HG02610 (cell line): ENCODE measurements around the gene UCK1.
"Not testable (repeated sequence)": the region's sequence is repeated elsewhere in the genome, so short reads cannot be mapped to it uniquely, and the experiment has no call there.

ENCODE experiments used
- ATAC-seq: cut with Tn5 transposase; IDR thresholded peaks from one replicate; pipeline ENCODE4 v1.9.1; 2021; ENCODE audit warnings: mild to moderate bottlenecking, moderate library complexity; ENCODE audit not compliant: unreplicated experiment

UCK1 gene

GRCh38 chr9:131523451-131524435, 7.3 kb downstream of the UCK1 start:
- no peak for ATAC-seq

GRCh38 chr9:131523086-131523388, 8.0 kb downstream of the UCK1 start:
- ATAC-seq: no peak

- no peak for ATAC-seq
Measured at GRCh38 chr9:131522257-131523085, 8.6 kb downstream of the UCK1 start.

- ATAC-seq: no peak
Measured at GRCh38 chr9:131521822-131522221, 9.2 kb downstream of the UCK1 start.

- ATAC-seq: no peak
Measured at GRCh38 chr9:131521203-131521602, 9.9 kb downstream of the UCK1 start.

DNA sequence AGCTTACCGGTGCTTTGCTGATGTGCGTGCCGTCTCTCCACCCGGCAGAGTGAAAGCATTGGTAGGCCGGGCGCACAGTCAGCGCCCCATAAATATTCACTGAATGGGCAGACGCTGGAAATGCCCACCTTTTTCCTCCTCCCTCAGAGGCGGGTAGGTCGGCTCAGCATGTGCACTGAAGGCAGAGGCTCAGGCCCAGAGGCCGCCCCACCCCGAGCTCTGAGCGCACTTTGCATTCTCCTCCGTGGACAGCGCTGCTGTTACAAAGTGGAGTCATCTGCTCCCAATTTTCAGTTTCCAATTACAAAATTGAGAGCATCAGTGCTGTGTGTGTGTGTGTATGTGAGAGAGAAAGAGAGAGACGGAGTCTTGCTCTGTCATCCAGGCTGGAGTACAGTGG, 10.6 kb downstream of the UCK1 start:
- ATAC-seq: no peak

- no peak for ATAC-seq
Measured at GRCh38 chr9:131518553-131518952, 12.5 kb downstream of the UCK1 start.

DNA sequence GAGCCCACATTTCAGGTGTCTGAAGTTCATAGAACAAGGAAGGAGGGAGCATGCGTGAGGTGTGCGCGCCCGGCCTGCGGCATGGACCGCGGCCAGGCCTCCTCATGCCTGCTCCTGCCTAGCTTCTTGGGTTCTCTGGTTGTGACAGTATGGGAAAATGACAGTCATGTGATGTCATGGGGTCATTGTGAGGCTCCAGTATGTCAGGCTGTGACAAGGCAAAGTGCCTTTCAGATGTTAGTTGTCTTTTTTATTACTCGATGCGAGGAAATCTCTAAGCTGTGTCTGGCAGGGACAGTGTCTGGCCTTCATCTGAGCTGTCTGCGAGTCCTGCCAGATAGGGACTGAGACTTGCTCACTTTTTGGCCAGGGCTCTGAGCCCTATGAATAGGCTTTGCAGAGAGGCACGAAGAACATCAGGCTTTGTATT, 13.3 kb downstream of the UCK1 start:
- no peak for ATAC-seq

DNA sequence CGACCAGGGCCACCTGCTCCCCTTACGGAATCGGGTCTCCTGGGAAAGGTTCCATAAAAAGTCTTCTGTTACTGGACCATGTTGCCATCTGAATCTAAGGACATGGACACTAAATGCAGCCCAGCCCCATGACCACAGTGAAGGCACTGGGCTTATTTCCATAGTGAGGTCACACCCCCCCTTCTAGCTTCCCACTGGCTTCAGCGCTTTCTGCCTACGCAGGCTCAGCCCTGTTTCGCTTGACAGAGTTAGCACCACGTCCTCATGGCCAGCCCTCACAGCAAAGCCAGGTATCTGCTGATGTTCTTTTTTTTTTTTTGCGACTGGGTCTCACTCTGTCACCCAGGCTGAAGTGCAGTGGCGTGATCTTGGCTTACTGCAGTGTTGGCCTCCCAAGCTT, 14.1 kb downstream of the UCK1 start:
- ATAC-seq: no peak

- ATAC-seq: no peak
Measured at GRCh38 chr9:131516100-131516499, 15.0 kb downstream of the UCK1 start.

DNA sequence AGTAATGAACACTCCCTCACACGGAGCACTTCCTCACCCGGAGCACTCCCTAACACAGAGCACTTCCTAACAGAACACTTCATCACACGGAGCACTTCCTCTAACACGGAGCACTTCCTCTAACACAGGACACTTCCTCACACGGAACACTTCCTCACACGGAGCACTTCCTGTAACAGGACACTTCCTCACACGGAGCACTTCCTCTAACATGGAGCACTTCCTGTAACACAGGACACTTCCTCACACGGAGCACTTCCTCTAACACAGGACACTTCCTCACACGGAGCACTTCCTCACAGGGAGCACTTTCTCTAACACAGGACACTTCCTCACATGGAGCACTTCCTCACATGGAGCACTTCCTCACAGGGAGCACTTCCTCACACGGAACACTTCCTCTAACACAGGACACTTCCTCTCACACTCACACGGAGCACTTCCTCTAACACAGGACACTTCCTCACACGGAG, 15.5 kb downstream of the UCK1 start:
- ATAC-seq: not testable (repeated sequence)

- ATAC-seq: no peak
Measured at GRCh38 chr9:131513177-131513576, 17.9 kb downstream of the UCK1 start.

- ATAC-seq: no peak
Measured at GRCh38 chr9:131511880-131512279, 19.2 kb downstream of the UCK1 start.

DNA sequence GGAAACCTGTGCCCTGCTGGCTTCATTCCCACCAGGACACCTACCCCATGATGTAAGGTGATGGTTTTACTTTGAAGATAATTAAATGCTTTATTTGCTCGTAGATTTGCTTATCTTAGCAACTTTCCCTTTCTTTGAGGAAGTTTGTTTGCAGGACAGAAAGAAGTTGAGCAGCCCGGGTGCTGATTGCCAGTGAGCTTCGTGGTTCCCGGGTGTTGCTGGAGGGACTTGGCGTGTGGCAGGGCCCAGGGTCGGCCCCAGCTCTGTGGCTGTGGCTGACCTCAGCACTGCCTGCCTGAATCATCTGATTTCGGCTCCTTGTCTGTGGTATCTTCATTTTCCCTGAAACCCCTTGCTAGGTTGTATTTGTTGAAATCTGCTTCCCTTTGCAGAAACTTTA, 19.6 kb downstream of the UCK1 start:
- no peak for ATAC-seq

DNA sequence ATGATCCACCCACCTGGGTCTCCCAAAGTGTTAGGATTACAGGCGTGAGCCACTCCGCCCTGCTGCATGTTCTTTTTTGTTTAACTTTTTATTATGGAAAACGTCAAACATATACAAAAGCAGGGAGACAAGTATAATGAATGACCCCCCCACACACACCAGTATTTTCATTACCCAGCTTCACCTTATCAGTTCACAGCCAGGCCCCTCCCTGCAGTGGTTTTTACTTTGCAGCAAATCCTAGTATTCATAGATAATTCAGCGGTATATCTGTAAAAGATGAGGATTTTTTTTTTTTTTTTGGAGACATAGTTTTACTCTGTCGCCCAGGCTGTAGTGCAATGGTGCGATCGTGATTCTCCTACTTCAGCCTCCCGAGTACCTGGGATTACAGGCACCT, 26.1 kb downstream of the UCK1 start:
- no peak for ATAC-seq

- ATAC-seq: peak; percentile 52
Measured at GRCh38 chr9:131503626-131504465, 27.2 kb downstream of the UCK1 start.

GRCh38 chr9:131502781-131503625, 28.1 kb downstream of the UCK1 start, which contains the start of gene POMT1:
POMT1 (plus strand) TSS chr9:131502918; CDS start chr9:131504219, 1,301 bp downstream.
- ATAC-seq: peak; percentile 70

DNA sequence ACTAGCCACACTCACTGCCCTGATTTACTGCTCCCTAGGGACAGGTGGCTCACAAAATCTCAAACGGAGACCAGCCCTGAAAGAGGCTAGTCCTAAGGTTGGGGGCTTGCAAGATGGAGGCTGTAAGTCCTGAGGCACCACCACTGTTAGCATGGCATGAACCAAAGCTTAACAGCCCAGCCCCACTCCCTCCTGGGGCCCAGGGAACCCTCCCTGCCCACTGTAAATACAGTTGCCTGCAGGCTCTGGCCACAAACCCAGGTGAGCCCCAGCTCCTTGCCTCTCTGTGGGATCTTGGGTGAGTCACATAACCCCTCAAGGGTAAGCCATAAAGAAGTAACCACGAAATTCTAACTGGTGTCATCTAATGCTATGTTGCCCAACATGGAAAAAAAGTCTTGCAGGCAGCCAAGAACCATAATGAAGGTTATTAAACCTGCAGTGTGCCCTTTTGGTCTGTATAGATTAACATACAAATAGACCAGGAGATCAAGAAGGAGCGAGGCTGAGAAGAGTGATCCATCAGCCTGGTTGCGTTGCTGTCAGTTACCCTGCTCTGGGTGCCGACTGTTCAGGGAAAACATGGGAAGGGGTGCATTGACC, 30.0 kb downstream of the UCK1 start:
- no peak for ATAC-seq

- ATAC-seq: no peak
Measured at GRCh38 chr9:131500377-131500776, 30.7 kb downstream of the UCK1 start.
